B cell (primary cell): ENCODE data around the gene CC2D2B.

ENCODE experiments used
- EZH2 ChIP-seq: IDR thresholded peaks from 2 replicates; pipeline ENCODE4 v1.6.1; 2012; ENCODE audit warnings: borderline replicate concordance, low read depth, mild to moderate bottlenecking, moderate library complexity, low read length; ENCODE audit not compliant: insufficient read depth, poor library complexity, severe bottlenecking
- TF ChIP-seq, protein P1 (sequence below): fragments of 200-600 bp; IDR thresholded peaks from one replicate; pipeline ENCODE4 v1.8.0; 2022; ENCODE audit warnings: antibody characterized with exemption, mild to moderate bottlenecking

DNA sequence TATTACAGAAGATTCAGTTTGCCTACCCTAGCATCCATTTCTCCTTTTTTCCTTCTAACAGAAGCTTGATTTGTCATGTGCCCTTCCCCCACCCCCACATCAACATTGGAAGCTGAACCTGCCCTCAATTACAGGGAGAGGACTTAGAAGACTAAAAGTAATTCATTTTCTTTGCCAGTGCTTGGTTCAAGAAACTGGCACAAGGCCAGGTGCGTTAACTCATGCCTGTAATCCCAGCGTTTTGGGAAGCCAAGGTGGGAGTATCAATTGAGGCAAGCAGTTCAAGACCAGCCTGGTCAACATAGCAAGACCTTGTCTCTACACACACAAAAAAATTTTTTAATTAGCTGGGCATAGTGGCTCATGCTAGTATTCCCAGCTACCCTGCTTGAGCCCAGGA lies 168.2 kb downstream of the CC2D2B start:
- TF ChIP-seq EZH2, result no peak
- TF ChIP-seq, protein P1, sequence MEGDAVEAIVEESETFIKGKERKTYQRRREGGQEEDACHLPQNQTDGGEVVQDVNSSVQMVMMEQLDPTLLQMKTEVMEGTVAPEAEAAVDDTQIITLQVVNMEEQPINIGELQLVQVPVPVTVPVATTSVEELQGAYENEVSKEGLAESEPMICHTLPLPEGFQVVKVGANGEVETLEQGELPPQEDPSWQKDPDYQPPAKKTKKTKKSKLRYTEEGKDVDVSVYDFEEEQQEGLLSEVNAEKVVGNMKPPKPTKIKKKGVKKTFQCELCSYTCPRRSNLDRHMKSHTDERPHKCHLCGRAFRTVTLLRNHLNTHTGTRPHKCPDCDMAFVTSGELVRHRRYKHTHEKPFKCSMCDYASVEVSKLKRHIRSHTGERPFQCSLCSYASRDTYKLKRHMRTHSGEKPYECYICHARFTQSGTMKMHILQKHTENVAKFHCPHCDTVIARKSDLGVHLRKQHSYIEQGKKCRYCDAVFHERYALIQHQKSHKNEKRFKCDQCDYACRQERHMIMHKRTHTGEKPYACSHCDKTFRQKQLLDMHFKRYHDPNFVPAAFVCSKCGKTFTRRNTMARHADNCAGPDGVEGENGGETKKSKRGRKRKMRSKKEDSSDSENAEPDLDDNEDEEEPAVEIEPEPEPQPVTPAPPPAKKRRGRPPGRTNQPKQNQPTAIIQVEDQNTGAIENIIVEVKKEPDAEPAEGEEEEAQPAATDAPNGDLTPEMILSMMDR, result no peak
